ENCODE results near the gene CCDC171.

CCDC171 gene

DNA sequence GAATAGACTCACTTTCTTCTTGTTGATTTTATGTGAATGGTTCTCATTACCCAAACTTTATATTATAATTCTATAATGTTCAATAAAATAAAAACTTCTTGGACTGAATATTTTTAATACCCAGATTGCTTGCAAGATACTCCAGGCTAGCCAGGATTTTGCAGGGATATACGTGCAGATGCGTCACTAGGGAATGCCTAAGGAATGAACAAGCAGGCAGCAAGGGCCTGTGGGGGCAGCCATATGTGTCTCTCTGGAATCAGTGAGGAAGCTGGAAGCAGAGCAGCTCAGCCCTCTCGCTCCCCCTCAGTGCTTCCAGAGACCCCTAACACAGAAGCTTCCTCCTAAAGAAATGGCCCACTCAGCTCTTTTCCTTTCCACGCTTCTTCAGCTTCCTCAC is 457.4 kb downstream of the CCDC171 start:
- no peak for DNase-seq

DNA sequence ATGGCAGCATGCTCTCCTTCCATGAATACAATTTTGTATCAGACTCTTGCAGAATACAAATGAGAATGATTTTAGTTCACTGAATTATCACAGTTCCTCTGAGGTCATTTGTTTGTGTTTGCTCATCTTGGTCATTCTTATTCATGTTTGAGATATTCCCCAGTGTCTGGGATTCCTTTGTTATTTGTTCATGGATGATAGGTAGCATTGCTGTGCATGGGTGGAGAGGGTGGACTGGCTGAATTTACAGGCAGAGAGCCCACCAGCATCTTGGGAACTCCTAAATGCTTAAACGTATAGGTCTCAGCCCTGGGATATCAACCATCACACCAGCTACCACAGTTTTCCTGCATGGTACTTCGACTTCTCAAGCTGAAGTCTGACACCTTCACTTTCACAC is 459.8 kb downstream of the CCDC171 start:
- no peak for DNase-seq

DNA sequence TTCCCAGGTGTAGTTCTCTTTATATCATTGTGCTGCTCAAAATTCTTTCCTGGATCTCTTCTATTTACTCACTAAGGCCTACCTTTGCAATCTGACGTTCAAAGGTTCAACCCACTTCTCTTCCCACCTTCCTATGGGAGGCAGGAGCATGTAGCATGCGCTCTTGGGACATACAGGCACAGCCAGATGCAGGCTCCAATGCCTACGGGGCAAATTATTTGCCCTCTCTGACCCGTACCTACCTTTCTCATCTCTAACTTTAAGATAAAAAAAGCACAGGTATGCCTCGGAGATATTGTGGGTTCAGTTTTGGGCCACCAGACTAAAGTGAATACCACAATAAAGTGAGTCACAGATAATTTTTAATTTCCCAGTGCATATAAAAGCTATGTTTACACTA is 460.5 kb downstream of the CCDC171 start:
- no peak for DNase-seq

DNA sequence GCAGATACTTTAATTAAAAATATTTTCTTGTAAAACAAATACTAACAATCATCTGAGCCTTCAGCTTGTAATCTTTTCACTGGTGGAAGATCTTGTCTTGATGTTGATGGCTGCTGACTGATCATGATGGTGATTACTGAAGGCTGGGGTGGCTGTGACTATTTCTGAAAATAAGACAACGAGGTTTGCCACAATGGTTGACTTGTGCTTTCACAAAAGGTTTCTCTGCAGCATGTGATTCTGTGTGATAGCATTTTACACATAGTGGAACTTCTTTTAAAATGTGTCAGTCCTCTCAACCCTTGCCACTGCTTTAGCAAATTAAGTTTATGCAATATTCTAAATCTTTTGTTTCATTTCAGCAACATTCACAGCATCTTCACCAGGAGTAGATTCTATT is 461.0 kb downstream of the CCDC171 start:
- DNase-seq: no peak

DNA sequence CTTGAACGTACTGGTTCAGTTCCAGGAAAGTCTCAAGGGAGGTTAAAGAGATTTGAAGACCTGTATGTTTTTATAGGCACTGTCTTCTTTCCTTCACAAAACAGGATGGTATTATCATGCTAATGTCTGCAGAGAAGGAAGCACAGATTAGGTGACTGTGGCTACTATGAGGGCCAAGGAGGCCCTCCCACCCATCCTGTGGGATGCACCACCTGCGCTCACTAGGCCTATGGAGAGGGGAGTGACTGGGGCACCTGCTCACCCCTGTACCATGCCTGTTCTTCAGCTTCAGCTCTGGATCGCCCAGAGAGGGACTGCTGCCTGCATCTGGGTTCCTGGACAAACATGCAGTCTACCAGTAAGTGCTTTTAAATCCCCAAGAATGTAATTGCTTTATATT is 469.4 kb downstream of the CCDC171 start:
- no peak for DNase-seq

DNA sequence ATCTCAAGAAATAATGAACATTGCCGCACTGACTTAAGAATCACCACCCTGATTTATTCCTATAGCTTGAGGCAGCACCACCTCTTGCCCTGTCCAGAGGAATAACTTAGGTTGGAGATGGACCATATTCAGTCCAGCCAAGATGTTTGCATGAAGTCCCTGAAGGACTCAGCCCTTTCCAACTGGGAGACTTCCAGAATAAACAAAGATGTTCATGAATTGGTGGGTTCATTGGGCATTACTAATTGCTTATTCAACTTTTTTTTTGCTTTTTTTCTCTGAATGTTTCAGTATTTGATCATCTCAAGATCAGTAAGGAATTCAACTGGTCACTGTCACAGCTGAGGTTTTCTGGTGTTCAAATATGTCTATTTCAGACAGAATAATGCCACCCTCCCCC is 470.6 kb downstream of the CCDC171 start:
- no peak for DNase-seq

Data from stimulated activated CD4-positive, alpha-beta T cell treated with anti-CD3 and anti-CD28 coated beads, Interleukin-12 subunit alpha, Interleukin-12 subunit beta, amount 100 ng/mL, for 4 hours (primary cell).